Liver (tissue), 9 donors: ENCODE results near the gene EEFSEC. TPM values are rescaled to one million over a fixed set of nuclear protein-coding genes. Genes with fewer than 3 reads are reported as not detected.

Experiments
- DNase-seq: peaks from one replicate; pipeline ENCODE4 v3.0.0-alpha.2; 2017; ENCODE audit warnings: low spot score
- H3K27ac ChIP-seq, 2 donors: one replicate each; pipeline ENCODE4 v1.7.0; 2013; ENCODE audit warnings: inconsistent platforms in 2 of 2, low read length in 2 of 2, control low read depth in 1 of 2, low read depth in 1 of 2, mild to moderate bottlenecking in 1 of 2
- H3K27me3 ChIP-seq, 4 donors: one replicate each; pipeline versions ENCODE4 v1.6.1 to v1.7.0; 2013; ENCODE audit warnings: low read length in 3 of 4, inconsistent platforms in 1 of 4, mild to moderate bottlenecking in 1 of 4, moderate library complexity in 1 of 4; ENCODE audit not compliant: control insufficient read depth in 4 of 4, insufficient read depth in 4 of 4
- H3K36me3 ChIP-seq, 4 donors: one replicate each; pipeline versions ENCODE4 v1.6.1 to v1.7.0; 2013; ENCODE audit warnings: low read length in 3 of 4, mild to moderate bottlenecking in 3 of 4, low read depth in 1 of 4, moderate library complexity in 1 of 4; ENCODE audit not compliant: control insufficient read depth in 4 of 4, insufficient read depth in 3 of 4
- H3K4me1 ChIP-seq, 4 donors: one replicate each; pipeline versions ENCODE4 v1.6.1 to v1.7.0; 2013; ENCODE audit warnings: low read length in 3 of 4, mild to moderate bottlenecking in 3 of 4, moderate library complexity in 1 of 4; ENCODE audit not compliant: control insufficient read depth in 4 of 4, insufficient read depth in 4 of 4
- H3K4me3 ChIP-seq, 3 donors: one replicate each; pipeline versions ENCODE4 v1.6.1 to v1.7.0; 2013; ENCODE audit warnings: low read length in 3 of 3, control low read depth in 1 of 3, low read depth in 1 of 3, mild to moderate bottlenecking in 1 of 3
- H3K9ac ChIP-seq, 2 donors: one replicate each; pipeline ENCODE4 v1.7.0; 2013; ENCODE audit warnings: low read length in 2 of 2, mild to moderate bottlenecking in 2 of 2, moderate library complexity in 2 of 2, control low read depth in 1 of 2, low read depth in 1 of 2
- H3K9me3 ChIP-seq, 4 donors: one replicate each; pipeline versions ENCODE4 v1.6.1 to v1.7.0; 2013; ENCODE audit warnings: low read length in 3 of 4; ENCODE audit not compliant: control insufficient read depth in 4 of 4
- ATF3 ChIP-seq: IDR thresholded peaks from 2 replicates; pipeline ENCODE4 v1.6.1; 2016; ENCODE audit warnings: antibody characterized with exemption
- EGR1 ChIP-seq, 2 donors: IDR thresholded peaks; 2 replicates each; pipeline ENCODE4 v1.6.1; 2016 to 2018; ENCODE audit warnings: antibody characterized with exemption in 2 of 2, low read depth in 2 of 2
- FOXA1 ChIP-seq: IDR thresholded peaks from 2 replicates; pipeline ENCODE4 v1.6.1; 2016; ENCODE audit warnings: antibody characterized with exemption
- FOXA2 ChIP-seq: IDR thresholded peaks from 2 replicates; pipeline ENCODE4 v1.6.1; 2016; ENCODE audit warnings: antibody characterized with exemption
- GABPA ChIP-seq, 2 donors: IDR thresholded peaks in 1 of 2; conservative IDR thresholded peaks in 1 of 2; 2 replicates each; pipeline ENCODE4 v1.6.1; 2016; ENCODE audit warnings: antibody characterized with exemption in 2 of 2, mild to moderate bottlenecking in 1 of 2, moderate library complexity in 1 of 2
- HNF4A ChIP-seq, 2 donors: conservative IDR thresholded peaks; 2 replicates each; pipeline ENCODE4 v1.6.1; 2016; ENCODE audit warnings: antibody characterized with exemption in 2 of 2, mild to moderate bottlenecking in 2 of 2
- HNF4G ChIP-seq: IDR thresholded peaks from 2 replicates; pipeline ENCODE4 v1.6.1; 2016; ENCODE audit warnings: antibody characterized with exemption
- MAX ChIP-seq: IDR thresholded peaks from 2 replicates; pipeline ENCODE4 v1.6.1; 2016; ENCODE audit warnings: antibody characterized with exemption
- NR2F2 ChIP-seq: IDR thresholded peaks from 2 replicates; pipeline ENCODE4 v1.6.1; 2016; ENCODE audit warnings: antibody characterized with exemption
- REST ChIP-seq: IDR thresholded peaks from 2 replicates; pipeline ENCODE4 v1.6.1; 2016; ENCODE audit warnings: antibody characterized with exemption, mild to moderate bottlenecking
- SP1 ChIP-seq: IDR thresholded peaks from 2 replicates; pipeline ENCODE4 v1.6.1; 2018; ENCODE audit warnings: antibody characterized with exemption, mild to moderate bottlenecking
- YY1 ChIP-seq: IDR thresholded peaks from 2 replicates; pipeline ENCODE4 v1.6.1; 2016; ENCODE audit warnings: antibody characterized with exemption, mild to moderate bottlenecking
- WGBS: extraction: QIAGEN DNeasy Blood & Tissue Kit; methylation state at CpG from one replicate; pipeline ENCODE4 v1.1.7; 2013; 5-methylcytosine and 5-hydroxymethylcytosine counted together
- polyA plus RNA-seq, 2 donors: library from polyadenylated mRNA; stranded (reverse) in 1 of 2; unstranded in 1 of 2; fragments of 200-250 nt in 1 of 2; fragments of >200 nt in 1 of 2; fragmentation: Nextera tagmentation in 1 of 2; extraction: Ambion mirVana in 1 of 2; gene quantifications; one replicate each; pipeline versions ENCODE4 v1.2.1 to v1.2.3, GENCODE V29; 2013 to 2015
- total RNA-seq, 2 donors: library from RNA; depleted of rRNA; stranded (reverse); fragments of >200 nt; gene quantifications; one replicate each; pipeline ENCODE4 v1.2.3, GENCODE V29; 2014
- TF ChIP-seq, protein P1 (sequence below): IDR thresholded peaks from 2 replicates; pipeline ENCODE4 v1.6.1; 2016; ENCODE audit warnings: antibody characterized with exemption
- TF ChIP-seq, protein P2 (sequence below): fragments of 150-350 bp; IDR thresholded peaks from 2 replicates; pipeline ENCODE4 v1.5.1; 2017; ENCODE audit warnings: improper control_type of control experiment, low read depth, low read length; ENCODE audit not compliant: missing input control
- donor health status: healthy.
- donor health status: healthy.
- donor health status: healthy.
- donor health status: healthy.
- donor health status: healthy.

The EEFSEC gene
- total and polyA plus RNA-seq, 4 donors: 8.4 to 13.1 (median 10.7) TPM

GRCh38 chr3:128340198-128340903 lies 187.1 kb downstream of the EEFSEC start (continued):
- TF ChIP-seq, protein P1, sequence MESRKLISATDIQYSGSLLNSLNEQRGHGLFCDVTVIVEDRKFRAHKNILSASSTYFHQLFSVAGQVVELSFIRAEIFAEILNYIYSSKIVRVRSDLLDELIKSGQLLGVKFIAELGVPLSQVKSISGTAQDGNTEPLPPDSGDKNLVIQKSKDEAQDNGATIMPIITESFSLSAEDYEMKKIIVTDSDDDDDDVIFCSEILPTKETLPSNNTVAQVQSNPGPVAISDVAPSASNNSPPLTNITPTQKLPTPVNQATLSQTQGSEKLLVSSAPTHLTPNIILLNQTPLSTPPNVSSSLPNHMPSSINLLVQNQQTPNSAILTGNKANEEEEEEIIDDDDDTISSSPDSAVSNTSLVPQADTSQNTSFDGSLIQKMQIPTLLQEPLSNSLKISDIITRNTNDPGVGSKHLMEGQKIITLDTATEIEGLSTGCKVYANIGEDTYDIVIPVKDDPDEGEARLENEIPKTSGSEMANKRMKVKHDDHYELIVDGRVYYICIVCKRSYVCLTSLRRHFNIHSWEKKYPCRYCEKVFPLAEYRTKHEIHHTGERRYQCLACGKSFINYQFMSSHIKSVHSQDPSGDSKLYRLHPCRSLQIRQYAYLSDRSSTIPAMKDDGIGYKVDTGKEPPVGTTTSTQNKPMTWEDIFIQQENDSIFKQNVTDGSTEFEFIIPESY: no peak

DNA sequence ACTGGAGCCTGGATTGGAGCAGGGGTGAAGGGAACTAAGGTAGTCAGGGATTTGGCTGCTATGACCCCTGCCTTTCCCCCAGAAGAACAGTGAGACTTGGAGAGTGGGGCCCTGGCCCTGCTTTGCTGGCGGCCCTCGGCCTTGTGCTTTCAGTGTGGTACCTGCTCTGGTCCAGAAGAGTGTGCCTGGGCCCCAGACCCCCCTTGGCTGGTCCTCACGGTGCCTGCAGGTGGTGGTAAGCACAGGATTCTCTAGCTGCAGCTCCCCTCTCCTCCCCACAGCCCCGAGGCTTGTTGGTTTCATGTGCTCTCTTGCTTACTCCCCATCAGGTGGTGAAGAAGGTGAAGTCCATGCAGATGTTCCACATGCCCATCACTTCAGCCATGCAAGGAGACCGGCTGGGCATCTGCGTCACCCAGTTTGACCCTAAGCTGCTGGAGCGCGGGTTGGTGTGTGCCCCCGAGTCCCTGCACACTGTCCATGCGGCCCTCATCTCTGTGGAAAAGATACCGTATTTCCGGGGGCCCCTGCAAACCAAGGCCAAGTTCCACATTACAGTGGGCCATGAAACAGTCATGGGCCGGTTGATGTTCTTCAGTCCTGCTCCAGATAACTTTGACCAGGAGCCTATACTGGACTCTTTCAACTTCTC lies 187.7 kb downstream of the EEFSEC start:
- DNase-seq: no peak
- no peak overlapping the region for H3K27ac ChIP-seq
- H3K9ac ChIP-seq: no peak overlapping the region
- no peak overlapping the region for H3K4me3 ChIP-seq
- 97% methylated on average over 13 of the region's 13 CpGs for WGBS
- H3K9me3 ChIP-seq: no peaks in the 10 kb centered on the region
- no peaks in the 10 kb centered on the region for H3K27me3 ChIP-seq
- TF ChIP-seq, protein P2, sequence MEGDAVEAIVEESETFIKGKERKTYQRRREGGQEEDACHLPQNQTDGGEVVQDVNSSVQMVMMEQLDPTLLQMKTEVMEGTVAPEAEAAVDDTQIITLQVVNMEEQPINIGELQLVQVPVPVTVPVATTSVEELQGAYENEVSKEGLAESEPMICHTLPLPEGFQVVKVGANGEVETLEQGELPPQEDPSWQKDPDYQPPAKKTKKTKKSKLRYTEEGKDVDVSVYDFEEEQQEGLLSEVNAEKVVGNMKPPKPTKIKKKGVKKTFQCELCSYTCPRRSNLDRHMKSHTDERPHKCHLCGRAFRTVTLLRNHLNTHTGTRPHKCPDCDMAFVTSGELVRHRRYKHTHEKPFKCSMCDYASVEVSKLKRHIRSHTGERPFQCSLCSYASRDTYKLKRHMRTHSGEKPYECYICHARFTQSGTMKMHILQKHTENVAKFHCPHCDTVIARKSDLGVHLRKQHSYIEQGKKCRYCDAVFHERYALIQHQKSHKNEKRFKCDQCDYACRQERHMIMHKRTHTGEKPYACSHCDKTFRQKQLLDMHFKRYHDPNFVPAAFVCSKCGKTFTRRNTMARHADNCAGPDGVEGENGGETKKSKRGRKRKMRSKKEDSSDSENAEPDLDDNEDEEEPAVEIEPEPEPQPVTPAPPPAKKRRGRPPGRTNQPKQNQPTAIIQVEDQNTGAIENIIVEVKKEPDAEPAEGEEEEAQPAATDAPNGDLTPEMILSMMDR: no peak
- TF ChIP-seq FOXA1 (no peak), GABPA (IDR thresholded peaks at IDR 0.05 in 1 of 2, conservative IDR thresholded peaks at IDR 0.05 in 1 of 2) (no peak), ATF3 (no peak), MAX (no peak), SP1 (no peak), EGR1 (IDR thresholded peaks at IDR 0.05; ENCODE audit: low read depth in 2 of 2) (no peak), REST (no peak), NR2F2 (no peak), HNF4A (conservative IDR thresholded peaks at IDR 0.05) (no peak), HNF4G (no peak), FOXA2 (no peak), YY1 (no peak)
- TF ChIP-seq, protein P1: no peak
- no peaks in the 10 kb centered on the region for H3K4me1 ChIP-seq
- H3K36me3 ChIP-seq: peaks cover 0 to 14% (median 6%) of the 10 kb centered on the region in 4 donors
